Measurements from ENCODE around the gene NFYC. TPM values are rescaled to one million over a fixed set of nuclear protein-coding genes. Genes with fewer than 3 reads are reported as not detected.

The NFYC gene
- total RNA-seq, 2 donors from 2014 or later, result 57.0 to 75.1 TPM

DNA sequence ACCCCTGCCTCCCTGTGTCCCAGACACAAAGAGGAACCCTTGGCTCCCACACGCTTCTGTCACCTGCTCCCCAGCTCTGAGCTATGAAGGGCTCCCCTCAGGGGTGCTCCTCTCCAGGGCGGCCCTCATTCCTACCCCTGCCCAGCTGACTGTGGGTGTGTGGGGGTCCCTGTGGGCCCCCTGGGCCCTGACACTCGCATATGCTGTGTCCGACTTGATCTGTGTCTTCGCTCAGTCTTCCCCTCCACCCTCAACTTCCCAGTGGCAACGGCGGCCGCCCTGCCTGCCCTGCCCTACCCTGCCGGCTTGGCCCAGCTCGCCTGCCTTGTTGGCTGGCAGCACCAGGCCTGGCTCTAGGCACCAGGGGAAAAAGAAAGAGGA lies 93.3 kb downstream of the NFYC start:
- no peak for DNase-seq (ENCODE audit: low spot score)
- no peaks in the 10 kb centered on the region for H3K36me3 ChIP-seq
- peak overlapping the region in 1 of 2 donors; percentile 52 for H3K4me3 ChIP-seq
- no peaks in the 10 kb centered on the region for H3K9me3 ChIP-seq
- TF ChIP-seq, protein P1, sequence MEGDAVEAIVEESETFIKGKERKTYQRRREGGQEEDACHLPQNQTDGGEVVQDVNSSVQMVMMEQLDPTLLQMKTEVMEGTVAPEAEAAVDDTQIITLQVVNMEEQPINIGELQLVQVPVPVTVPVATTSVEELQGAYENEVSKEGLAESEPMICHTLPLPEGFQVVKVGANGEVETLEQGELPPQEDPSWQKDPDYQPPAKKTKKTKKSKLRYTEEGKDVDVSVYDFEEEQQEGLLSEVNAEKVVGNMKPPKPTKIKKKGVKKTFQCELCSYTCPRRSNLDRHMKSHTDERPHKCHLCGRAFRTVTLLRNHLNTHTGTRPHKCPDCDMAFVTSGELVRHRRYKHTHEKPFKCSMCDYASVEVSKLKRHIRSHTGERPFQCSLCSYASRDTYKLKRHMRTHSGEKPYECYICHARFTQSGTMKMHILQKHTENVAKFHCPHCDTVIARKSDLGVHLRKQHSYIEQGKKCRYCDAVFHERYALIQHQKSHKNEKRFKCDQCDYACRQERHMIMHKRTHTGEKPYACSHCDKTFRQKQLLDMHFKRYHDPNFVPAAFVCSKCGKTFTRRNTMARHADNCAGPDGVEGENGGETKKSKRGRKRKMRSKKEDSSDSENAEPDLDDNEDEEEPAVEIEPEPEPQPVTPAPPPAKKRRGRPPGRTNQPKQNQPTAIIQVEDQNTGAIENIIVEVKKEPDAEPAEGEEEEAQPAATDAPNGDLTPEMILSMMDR (IDR thresholded peaks at IDR 0.05), result no peak
- peaks cover 0 to 27% of the 10 kb centered on the region in 2 donors for H3K4me1 ChIP-seq
- H3K27ac ChIP-seq, result peak overlapping the region; percentile 36 to 70
- H3K27me3 ChIP-seq, result no peaks in the 10 kb centered on the region

DNA sequence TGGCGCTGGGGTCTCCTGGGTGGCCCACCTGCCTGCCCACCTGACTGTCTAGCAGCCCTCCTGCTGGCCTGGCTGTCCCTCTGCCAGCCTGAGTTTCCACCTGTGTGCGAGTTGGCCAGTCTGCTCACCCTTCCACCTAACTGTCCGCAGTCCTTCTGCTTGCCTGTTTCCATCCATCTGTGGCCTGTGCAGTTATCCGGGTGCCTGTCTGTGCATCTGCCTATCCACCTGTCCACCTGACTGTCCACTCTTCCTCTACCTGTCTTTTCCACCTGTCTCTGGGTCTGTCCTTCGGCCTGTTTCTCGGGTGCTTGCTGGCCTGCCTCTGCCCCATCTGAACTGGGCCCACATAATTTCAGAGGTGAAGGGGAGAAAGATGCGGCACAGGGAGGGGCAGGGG lies 93.9 kb downstream of the NFYC start:
- Histone ChIP-seq H3K27ac (no peak overlapping the region), H3K4me1 (peaks cover 0 to 27% of the 10 kb centered on the region in 2 donors), H3K4me3 (no peak overlapping the region), H3K27me3 (no peaks in the 10 kb centered on the region), H3K36me3 (no peaks in the 10 kb centered on the region), H3K9me3 (no peaks in the 10 kb centered on the region)
- TF ChIP-seq, protein P1 (IDR thresholded peaks at IDR 0.05), result no peak
- no peak for DNase-seq (ENCODE audit: low spot score)

DNA sequence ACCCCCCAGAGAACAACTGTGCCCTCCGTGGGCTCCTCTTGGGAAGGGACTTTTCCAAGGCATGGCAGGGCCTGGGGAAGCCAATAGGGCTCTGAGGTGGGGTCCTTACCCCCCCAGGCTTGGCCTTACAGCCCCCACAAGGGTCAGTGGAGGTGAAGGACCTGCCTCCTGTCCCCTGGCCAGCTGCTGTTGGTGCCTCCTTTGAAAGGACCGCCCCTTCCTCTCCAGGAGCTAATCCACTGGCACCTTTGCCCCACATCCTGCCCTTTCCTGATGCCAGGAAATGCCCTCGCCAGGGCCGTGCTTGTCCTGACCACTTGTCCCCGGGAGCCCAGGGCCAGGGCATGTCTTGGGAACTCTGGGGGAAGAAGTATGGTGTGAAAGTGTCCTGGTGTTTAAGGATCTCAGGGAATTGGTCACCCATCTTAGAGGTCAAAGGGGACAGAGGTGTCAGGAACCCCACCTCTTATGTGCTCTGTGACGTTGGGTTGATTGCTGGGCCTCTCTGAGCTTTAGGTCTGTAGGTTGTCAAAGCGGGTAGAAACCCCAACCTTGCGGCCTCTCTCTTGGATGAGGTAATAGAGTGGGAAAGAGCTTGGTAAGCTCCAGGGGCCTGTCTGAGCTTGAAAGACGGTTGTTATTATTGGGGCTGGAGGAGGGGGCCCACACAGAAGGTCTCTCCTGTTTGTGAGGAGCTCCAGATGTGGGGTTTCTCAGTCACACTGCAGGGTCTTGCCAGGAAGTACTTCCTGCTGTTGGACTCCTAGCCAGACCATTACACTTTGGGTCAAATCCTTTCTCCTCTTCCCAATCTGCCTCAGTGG lies 94.9 kb downstream of the NFYC start:
- no peaks in the 10 kb centered on the region for H3K9me3 ChIP-seq
- no peak for DNase-seq (ENCODE audit: low spot score)
- H3K4me1 ChIP-seq, result peaks cover 0 to 27% of the 10 kb centered on the region in 2 donors
- no peak overlapping the region for H3K4me3 ChIP-seq
- TF ChIP-seq, protein P1 (IDR thresholded peaks at IDR 0.05), result no peak
- H3K36me3 ChIP-seq, result no peaks in the 10 kb centered on the region
- no peaks in the 10 kb centered on the region for H3K27me3 ChIP-seq
- no peak overlapping the region for H3K27ac ChIP-seq

DNA sequence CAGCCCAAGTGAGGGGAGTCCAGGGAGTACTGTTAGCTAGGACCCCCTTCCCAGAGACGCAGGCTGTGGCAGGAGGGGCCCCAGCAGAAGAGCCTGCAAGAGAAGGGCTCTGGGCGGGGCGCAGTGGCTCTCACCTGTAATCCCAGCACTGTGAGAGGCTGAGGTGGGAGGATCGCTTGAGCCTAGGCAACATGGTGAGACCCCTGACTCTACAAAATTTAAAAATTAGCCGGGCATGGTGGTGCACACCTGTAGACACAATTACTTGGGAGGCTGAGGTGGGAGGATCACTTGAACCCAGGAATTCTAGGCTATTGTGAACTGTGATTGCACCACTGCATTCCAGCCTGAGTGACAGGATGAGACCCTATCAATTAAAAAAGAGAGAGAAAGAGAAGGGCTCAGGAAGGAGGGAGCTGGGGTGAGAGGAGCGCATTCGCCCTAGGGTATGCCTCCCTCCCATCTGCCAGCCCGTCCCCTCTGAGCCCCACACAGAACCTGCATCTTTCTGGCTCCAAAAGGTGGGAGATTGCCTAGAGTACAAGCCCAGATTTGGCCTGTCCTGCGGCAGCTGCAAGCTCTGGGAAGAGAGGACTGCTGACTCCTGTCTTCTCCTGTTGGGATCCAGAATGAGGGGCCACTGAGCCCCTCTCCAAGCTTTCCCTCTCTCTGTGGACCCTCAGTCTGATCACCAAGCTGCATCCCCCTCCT lies 95.6 kb downstream of the NFYC start:
- H3K4me3 ChIP-seq, result no peak overlapping the region
- DNase-seq (ENCODE audit: low spot score), result no peak
- H3K4me1 ChIP-seq, result peaks cover 0 to 25% of the 10 kb centered on the region in 2 donors

DNA sequence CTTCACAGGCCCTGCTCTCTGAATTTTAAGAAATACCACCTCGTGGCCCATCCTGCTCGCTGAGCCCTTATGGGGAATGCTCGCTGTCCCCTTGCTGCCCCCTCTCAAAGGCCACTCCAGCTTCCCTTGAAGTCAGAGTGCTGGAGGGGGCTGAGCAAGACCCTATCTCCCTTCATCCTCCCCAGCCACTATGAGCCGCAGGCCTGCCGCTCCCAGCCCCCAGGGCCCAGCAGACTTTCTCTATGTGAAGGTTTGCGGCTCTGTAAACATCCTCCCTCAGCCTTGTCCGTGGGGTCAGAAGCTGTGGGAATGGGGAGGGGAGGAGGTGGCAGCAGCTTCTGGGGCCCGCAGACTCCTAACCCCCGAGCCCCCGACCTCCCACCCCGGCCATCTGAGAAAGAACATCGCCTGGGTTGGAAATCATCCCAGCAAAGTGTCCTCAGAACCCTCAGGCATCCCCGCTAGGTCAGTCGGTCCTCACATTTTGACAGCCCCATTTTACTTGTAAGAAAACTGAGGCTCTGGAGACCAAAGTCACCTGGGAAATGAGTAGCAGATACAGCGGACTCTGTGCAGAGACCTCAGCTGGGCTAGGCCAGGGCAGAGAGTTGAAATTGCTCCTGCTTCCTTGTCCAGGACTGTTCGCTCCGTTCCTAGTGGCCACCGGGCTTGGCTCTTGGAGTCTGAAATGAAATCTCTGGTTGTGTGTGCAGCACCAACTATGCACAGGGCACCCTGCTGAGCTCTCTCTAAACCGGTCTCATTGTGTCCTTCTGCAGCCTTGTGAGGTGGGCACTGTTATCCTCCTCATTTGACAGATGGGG lies 96.4 kb downstream of the NFYC start:
- TF ChIP-seq, protein P1 (IDR thresholded peaks at IDR 0.05), result no peak
- no peak for DNase-seq (ENCODE audit: low spot score)
- Histone ChIP-seq H3K27me3 (no peaks in the 10 kb centered on the region), H3K27ac (no peak overlapping the region), H3K4me3 (no peak overlapping the region), H3K9me3 (no peaks in the 10 kb centered on the region), H3K4me1 (peaks cover 0 to 17% of the 10 kb centered on the region in 2 donors), H3K36me3 (no peaks in the 10 kb centered on the region)

More for the DNA sequence above, 95.6 kb downstream of the NFYC start:
- Histone ChIP-seq H3K36me3 (no peaks in the 10 kb centered on the region), H3K27ac (no peak overlapping the region), H3K27me3 (no peaks in the 10 kb centered on the region), H3K9me3 (no peaks in the 10 kb centered on the region)
- TF ChIP-seq, protein P1 (IDR thresholded peaks at IDR 0.05), result no peak
